HepG2 (cell line): ENCODE data around the gene KLF15. TPM values are rescaled to one million over a fixed set of nuclear protein-coding genes. Genes with fewer than 3 reads are reported as not detected.
A peak's percentile ranks its signal among the peaks of the same experiment; 100 is the strongest.

ENCODE experiments used
- FOXK2 ChIP-seq: fragments of 450-650 bp; IDR thresholded peaks from 2 replicates; pipeline ENCODE4 v1.6.1; 2016
- GFI1 ChIP-seq: sonication (generic); formaldehyde crosslinking; IDR thresholded peaks from 2 replicates; pipeline ENCODE4 v1.5.0; 2020; ENCODE audit warnings: missing genetic modification reagents, mild to moderate bottlenecking, borderline replicate concordance
- HNRNPK ChIP-seq: fragments of 200-400 bp; formaldehyde crosslinking; IDR thresholded peaks from 2 replicates; pipeline ENCODE4 v1.6.1; 2018; ENCODE audit warnings: low read length, low read depth, moderate library complexity, mild to moderate bottlenecking; ENCODE audit not compliant: poor library complexity, severe bottlenecking
- SMAD1 ChIP-seq: sonication (generic); formaldehyde crosslinking; IDR thresholded peaks from 2 replicates; pipeline ENCODE4 v1.4.0; 2020; ENCODE audit warnings: missing genetic modification reagents, low read depth, mild to moderate bottlenecking, borderline replicate concordance
- SP5 ChIP-seq: IDR thresholded peaks from 2 replicates; pipeline ENCODE4 v1.6.1; 2016; ENCODE audit warnings: low read depth, borderline replicate concordance
- SRF ChIP-seq: IDR thresholded peaks from 2 replicates; pipeline ENCODE4 v1.6.1; 2011; ENCODE audit warnings: mild to moderate bottlenecking, low read depth, low read length, moderate library complexity
- ZC3H4 ChIP-seq: sonication (generic); formaldehyde crosslinking; IDR thresholded peaks from 2 replicates; pipeline ENCODE4 v1.4.0; 2020; ENCODE audit warnings: missing genetic modification reagents, borderline replicate concordance
- ZFP37 ChIP-seq: sonication (generic); formaldehyde crosslinking; IDR thresholded peaks from 2 replicates; pipeline ENCODE4 v1.4.0; 2020; ENCODE audit warnings: missing genetic modification reagents, borderline replicate concordance
- ZFX ChIP-seq: sonication (generic); formaldehyde crosslinking; IDR thresholded peaks from 2 replicates; pipeline ENCODE4 v1.4.0; 2020; ENCODE audit warnings: mild to moderate bottlenecking, low read depth, missing genetic modification reagents, moderate library complexity
- ZNF256 ChIP-seq: sonication (generic); formaldehyde crosslinking; conservative IDR thresholded peaks from 2 replicates; pipeline ENCODE4 v1.4.0; 2020; ENCODE audit warnings: missing genetic modification reagents
- ZNF264 ChIP-seq: sonication (generic); formaldehyde crosslinking; IDR thresholded peaks from 2 replicates; pipeline ENCODE4 v1.4.0; 2020; ENCODE audit warnings: missing genetic modification reagents
- ZNF367 ChIP-seq: sonication (generic); formaldehyde crosslinking; IDR thresholded peaks from 2 replicates; pipeline ENCODE4 v1.4.0; 2020; ENCODE audit warnings: missing genetic modification reagents, borderline replicate concordance
- ZNF383 ChIP-seq: sonication (generic); formaldehyde crosslinking; IDR thresholded peaks from 2 replicates; pipeline ENCODE4 v1.4.0; 2020; ENCODE audit warnings: missing genetic modification reagents, mild to moderate bottlenecking, borderline replicate concordance
- ZNF501 ChIP-seq: sonication (generic); formaldehyde crosslinking; IDR thresholded peaks from 2 replicates; pipeline ENCODE4 v1.5.1; 2020; ENCODE audit warnings: mild to moderate bottlenecking, moderate library complexity, missing genetic modification reagents
- polyA plus RNA-seq, 8 experiments: library from polyadenylated mRNA; depleted of rRNA in 3 of 8; stranded (reverse) in 7 of 8; unstranded in 1 of 8; fragments of >200 nt; fragmentation: Illumina TruSeq in 4 of 8; extraction: Trizol in 4 of 8; gene quantifications; 2 replicates each; pipeline versions ENCODE4 v1.2.1 to v1.2.3, GENCODE V29; 2011 to 2016; ENCODE audit warnings: low read depth in 4 of 8, missing spikeins in 1 of 8, mixed read lengths in 1 of 8; ENCODE audit not compliant: insufficient read depth in 1 of 8
- total RNA-seq, 5 experiments: library from RNA; depleted of rRNA; stranded (reverse); fragments of >200 nt; fragmentation: Illumina TruSeq; extraction: Trizol; gene quantifications; 2 replicates each; pipeline ENCODE4 v1.2.3, GENCODE V29; 2016; ENCODE audit warnings: low read depth in 1 of 5
- TF ChIP-seq, protein P1 (sequence below): sonication (generic); formaldehyde crosslinking; IDR thresholded peaks from 2 replicates; pipeline ENCODE4 v1.8.0; 2022; ENCODE audit warnings: missing genetic modification reagents, mild to moderate bottlenecking, moderate library complexity, borderline replicate concordance
- TF ChIP-seq, protein P2 (sequence below): sonication (generic); formaldehyde crosslinking; IDR thresholded peaks from 2 replicates; pipeline ENCODE4 v1.5.0; 2020; ENCODE audit warnings: mild to moderate bottlenecking, missing genetic modification reagents
- TF ChIP-seq, protein P3 (sequence below): sonication (generic); formaldehyde crosslinking; IDR thresholded peaks from 2 replicates; pipeline ENCODE4 v1.8.0; 2022; ENCODE audit warnings: missing genetic modification reagents, mild to moderate bottlenecking, inconsistent platforms, borderline replicate concordance
- TF ChIP-seq, protein P4 (sequence below): sonication (generic); formaldehyde crosslinking; IDR thresholded peaks from 2 replicates; pipeline ENCODE4 v1.5.1; 2020; ENCODE audit warnings: missing genetic modification reagents, mild to moderate bottlenecking, borderline replicate concordance
- TF ChIP-seq, protein P5 (sequence below): sonication (generic); formaldehyde crosslinking; IDR thresholded peaks from 2 replicates; pipeline ENCODE4 v1.5.0; 2020; ENCODE audit warnings: missing genetic modification reagents
- TF ChIP-seq, protein P6 (sequence below): sonication (generic); formaldehyde crosslinking; IDR thresholded peaks from 2 replicates; pipeline ENCODE4 v1.4.0; 2020; ENCODE audit warnings: missing genetic modification reagents; ENCODE audit errors: not compliant biosample characterization

Gene KLF15
- total and polyA plus RNA-seq, 2 of the 13 experiments (the other 11 are each of a cell fraction or from before 2014, with no cell fraction given): 7.1 to 7.8 TPM

DNA sequence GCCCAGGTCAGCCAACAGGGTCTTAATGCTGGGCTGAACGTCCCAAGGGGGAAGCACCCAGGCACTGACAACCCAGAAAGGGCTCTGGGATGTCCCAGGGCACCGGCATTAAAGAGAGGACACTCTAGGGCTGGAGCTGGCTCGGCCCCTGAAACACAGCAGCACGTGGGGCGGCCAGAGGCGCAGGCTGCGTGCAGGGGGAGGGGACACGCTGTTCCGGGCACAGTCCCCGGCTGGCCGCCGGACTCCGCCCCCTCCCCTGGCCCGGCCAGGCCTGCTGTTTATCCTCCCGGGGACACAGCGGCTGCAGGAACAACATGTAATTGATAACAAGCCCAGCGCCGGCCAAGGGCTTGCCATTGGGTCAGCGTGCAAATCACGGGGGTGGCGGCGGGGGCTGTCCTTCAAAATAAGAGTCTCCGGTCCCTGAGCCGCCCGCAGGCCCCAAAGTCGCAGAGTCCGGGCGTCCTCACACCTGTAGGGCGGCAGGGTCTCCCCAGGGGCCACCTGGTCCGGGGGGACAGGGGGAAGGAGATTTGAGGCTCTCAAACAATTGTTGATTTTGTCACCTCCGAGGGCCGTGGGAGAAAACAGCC, 1.3 kb downstream of the KLF15 start (continued):
- TF ChIP-seq, protein P1, sequence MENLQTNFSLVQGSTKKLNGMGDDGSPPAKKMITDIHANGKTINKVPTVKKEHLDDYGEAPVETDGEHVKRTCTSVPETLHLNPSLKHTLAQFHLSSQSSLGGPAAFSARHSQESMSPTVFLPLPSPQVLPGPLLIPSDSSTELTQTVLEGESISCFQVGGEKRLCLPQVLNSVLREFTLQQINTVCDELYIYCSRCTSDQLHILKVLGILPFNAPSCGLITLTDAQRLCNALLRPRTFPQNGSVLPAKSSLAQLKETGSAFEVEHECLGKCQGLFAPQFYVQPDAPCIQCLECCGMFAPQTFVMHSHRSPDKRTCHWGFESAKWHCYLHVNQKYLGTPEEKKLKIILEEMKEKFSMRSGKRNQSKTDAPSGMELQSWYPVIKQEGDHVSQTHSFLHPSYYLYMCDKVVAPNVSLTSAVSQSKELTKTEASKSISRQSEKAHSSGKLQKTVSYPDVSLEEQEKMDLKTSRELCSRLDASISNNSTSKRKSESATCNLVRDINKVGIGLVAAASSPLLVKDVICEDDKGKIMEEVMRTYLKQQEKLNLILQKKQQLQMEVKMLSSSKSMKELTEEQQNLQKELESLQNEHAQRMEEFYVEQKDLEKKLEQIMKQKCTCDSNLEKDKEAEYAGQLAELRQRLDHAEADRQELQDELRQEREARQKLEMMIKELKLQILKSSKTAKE: peak; percentile 84
- TF ChIP-seq, protein P2, sequence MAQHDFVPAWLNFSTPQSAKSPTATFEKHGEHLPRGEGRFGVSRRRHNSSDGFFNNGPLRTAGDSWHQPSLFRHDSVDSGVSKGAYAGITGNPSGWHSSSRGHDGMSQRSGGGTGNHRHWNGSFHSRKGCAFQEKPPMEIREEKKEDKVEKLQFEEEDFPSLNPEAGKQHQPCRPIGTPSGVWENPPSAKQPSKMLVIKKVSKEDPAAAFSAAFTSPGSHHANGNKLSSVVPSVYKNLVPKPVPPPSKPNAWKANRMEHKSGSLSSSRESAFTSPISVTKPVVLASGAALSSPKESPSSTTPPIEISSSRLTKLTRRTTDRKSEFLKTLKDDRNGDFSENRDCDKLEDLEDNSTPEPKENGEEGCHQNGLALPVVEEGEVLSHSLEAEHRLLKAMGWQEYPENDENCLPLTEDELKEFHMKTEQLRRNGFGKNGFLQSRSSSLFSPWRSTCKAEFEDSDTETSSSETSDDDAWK (CRISPR knock-in tag): no peak
- TF ChIP-seq, protein P3, sequence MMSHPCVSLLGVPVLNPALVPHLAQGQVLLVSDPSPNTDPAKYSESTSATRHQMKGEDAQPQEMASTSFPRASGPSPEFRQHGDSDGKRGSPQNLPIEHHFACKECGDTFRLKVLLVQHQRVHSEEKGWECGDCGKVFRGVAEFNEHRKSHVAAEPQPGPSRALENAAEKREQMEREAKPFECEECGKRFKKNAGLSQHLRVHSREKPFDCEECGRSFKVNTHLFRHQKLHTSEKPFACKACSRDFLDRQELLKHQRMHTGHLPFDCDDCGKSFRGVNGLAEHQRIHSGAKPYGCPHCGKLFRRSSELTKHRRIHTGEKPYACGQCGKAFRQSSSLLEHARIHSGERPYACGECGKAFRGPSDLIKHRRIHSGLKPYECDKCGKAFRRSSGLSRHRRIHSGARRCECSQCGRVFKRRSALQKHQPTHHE (CRISPR knock-in tag): peak; percentile 70; the same call in 1 of the 2 replicates
- TF ChIP-seq, protein P4, sequence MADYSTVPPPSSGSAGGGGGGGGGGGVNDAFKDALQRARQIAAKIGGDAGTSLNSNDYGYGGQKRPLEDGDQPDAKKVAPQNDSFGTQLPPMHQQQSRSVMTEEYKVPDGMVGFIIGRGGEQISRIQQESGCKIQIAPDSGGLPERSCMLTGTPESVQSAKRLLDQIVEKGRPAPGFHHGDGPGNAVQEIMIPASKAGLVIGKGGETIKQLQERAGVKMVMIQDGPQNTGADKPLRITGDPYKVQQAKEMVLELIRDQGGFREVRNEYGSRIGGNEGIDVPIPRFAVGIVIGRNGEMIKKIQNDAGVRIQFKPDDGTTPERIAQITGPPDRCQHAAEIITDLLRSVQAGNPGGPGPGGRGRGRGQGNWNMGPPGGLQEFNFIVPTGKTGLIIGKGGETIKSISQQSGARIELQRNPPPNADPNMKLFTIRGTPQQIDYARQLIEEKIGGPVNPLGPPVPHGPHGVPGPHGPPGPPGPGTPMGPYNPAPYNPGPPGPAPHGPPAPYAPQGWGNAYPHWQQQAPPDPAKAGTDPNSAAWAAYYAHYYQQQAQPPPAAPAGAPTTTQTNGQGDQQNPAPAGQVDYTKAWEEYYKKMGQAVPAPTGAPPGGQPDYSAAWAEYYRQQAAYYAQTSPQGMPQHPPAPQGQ: no peak
- TF ChIP-seq SMAD1 (CRISPR knock-in tag) (no peak), ZFX (CRISPR knock-in tag) (peak; percentile 82), FOXK2 (peak; percentile 88), GFI1 (CRISPR knock-in tag) (peak; percentile 82), ZNF264 (no peak), ZFP37 (CRISPR knock-in tag) (no peak), HNRNPK (no peak), ZNF501 (CRISPR knock-in tag) (peak; percentile 73), SP5 (CRISPR knock-in tag) (peak; percentile 90), ZNF383 (no peak), ZNF367 (CRISPR knock-in tag) (no peak), ZNF256 (CRISPR knock-in tag) (no peak), ZC3H4 (CRISPR knock-in tag) (no peak), SRF (no peak)
- TF ChIP-seq, protein P5, sequence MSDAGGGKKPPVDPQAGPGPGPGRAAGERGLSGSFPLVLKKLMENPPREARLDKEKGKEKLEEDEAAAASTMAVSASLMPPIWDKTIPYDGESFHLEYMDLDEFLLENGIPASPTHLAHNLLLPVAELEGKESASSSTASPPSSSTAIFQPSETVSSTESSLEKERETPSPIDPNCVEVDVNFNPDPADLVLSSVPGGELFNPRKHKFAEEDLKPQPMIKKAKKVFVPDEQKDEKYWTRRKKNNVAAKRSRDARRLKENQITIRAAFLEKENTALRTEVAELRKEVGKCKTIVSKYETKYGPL (CRISPR knock-in tag): no peak
- TF ChIP-seq, protein P6, sequence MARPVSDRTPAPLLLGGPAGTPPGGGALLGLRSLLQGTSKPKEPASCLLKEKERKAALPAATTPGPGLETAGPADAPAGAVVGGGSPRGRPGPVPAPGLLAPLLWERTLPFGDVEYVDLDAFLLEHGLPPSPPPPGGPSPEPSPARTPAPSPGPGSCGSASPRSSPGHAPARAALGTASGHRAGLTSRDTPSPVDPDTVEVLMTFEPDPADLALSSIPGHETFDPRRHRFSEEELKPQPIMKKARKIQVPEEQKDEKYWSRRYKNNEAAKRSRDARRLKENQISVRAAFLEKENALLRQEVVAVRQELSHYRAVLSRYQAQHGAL (CRISPR knock-in tag): no peak
